Astrocyte of the cerebellum (primary cell): ENCODE results near the gene ABCC3.
"Not testable (repeated sequence)": the region's sequence is repeated elsewhere in the genome, so short reads cannot be mapped to it uniquely, and the experiment has no call there.

Source experiments
- DNase-seq: peaks from one replicate; pipeline ENCODE4 v3.0.0-alpha.2; 2011; ENCODE audit warnings: low read depth
- H3K4me3 ChIP-seq: 2 replicates; pipeline ENCODE4 v1.5.1; 2011; ENCODE audit warnings: mild to moderate bottlenecking, low read depth, low read length, moderate library complexity
- CTCF ChIP-seq: IDR thresholded peaks from 2 replicates; pipeline ENCODE4 v1.5.1; 2012; ENCODE audit warnings: low read length, low read depth, moderate library complexity, mild to moderate bottlenecking; ENCODE audit errors: missing control alignments
- in situ Hi-C: cut with HindIII; loops from 2 replicates; pipeline ENCODE4 v1.10.0; 2017; ENCODE audit warnings: low sequenced_read_pairs

The ABCC3 gene

DNA sequence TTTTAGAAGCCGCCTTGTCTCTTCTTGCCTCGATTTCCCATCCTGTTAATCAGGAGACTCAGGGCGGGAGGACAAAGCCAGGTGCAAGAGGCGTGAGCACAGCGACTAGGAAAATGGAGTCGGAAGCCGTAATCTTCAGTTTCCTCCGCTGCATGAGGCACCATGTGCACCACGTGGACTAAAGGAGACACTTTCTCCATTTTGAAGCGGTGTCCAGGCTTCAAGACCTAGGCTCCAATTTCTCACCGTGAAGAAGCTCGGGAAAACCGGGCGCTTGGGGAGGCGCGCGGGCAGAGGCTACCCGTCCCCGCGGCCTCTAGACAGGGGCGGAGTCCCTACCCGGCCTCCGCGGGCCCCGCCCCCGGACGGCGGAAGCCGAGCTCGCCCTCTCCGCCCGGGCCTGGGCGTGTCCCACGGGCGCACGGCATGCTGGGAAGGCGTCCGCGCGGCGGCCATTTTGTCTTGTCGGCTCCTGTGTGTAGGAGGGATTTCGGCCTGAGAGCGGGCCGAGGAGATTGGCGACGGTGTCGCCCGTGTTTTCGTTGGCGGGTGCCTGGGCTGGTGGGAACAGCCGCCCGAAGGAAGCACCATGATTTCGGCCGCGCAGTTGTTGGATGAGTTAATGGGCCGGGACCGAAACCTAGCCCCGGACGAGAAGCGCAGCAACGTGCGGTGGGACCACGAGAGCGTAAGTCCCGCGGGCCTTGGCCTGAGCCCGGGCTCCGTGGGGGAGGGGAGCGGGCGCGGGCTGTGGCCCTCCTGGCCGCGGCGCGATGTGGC is 84.7 kb downstream of the ABCC3 start, which contains the start of gene LUC7L3:
LUC7L3 (plus strand) TSS at position 460 of the 780 bp plus-strand sequence; CDS start at position 590, 130 bp downstream.
- DNase-seq = peak; percentile 82
- H3K4me3 ChIP-seq = peak within 1 kb of the TSS; percentile 97
- no peak for TF ChIP-seq CTCF
- in situ Hi-C loops = no loop called here

DNA sequence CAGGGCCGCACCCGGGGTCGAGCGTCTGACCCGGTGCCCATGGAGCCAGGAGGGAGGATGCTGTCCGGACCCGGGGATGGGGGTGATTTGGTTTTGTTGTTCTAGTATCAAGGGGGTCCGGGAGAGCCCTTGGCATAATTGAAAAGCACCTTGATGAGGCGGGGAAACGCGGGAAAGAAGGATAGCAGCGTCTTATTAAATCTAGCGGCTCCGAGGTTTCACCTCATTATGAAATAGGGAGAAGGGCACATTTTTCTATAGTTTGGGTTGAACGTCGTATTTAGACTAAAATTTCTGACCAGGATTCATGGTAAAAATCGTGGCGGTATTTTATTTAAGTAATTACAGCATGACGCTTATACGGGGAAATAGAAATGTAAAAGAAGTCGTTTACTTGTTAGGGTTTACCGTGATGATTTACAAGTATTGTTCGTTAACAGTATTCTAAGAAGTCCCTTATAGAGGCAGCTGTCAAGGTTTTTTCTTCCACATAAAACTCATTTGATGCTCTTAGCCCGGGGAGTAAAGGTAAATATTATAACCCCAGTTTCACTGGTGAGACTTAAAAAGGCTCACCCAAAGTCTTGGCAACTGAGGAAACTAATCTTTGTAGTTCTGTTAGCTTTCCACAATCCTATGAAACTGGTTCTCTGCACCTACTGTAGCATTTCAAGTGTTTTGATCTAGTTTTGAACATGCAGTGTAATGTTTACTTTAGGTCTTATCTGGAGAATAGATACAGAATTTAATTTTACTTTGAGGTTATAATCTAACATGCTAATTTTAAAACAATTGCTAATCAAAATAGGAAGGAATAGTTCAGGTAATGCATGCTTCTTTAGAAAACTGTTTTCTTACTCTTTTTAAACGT is 85.5 kb downstream of the ABCC3 start:
- no peak for DNase-seq
- H3K4me3 ChIP-seq = peak overlapping the region; percentile 97
- no peak for TF ChIP-seq CTCF
- in situ Hi-C loops = no loop called here

GRCh38 chr17:50721194-50722010 is 86.7 kb downstream of the ABCC3 start:
- no peak for TF ChIP-seq CTCF
- peak overlapping the region; percentile 97 for H3K4me3 ChIP-seq
- in situ Hi-C loops = no loop called here
- no peak for DNase-seq

- TF ChIP-seq CTCF = no peak
- DNase-seq = no peak
- in situ Hi-C loops = no loop called here
- H3K4me3 ChIP-seq = no peak overlapping the region
These were observed 88.1 kb downstream of the ABCC3 start for GRCh38 chr17:50722746-50723145.

- DNase-seq, in situ Hi-C loops, H3K4me3 ChIP-seq: not testable (repeated sequence)
These were observed 89.9 kb downstream of the ABCC3 start for GRCh38 chr17:50724622-50725021.

DNA sequence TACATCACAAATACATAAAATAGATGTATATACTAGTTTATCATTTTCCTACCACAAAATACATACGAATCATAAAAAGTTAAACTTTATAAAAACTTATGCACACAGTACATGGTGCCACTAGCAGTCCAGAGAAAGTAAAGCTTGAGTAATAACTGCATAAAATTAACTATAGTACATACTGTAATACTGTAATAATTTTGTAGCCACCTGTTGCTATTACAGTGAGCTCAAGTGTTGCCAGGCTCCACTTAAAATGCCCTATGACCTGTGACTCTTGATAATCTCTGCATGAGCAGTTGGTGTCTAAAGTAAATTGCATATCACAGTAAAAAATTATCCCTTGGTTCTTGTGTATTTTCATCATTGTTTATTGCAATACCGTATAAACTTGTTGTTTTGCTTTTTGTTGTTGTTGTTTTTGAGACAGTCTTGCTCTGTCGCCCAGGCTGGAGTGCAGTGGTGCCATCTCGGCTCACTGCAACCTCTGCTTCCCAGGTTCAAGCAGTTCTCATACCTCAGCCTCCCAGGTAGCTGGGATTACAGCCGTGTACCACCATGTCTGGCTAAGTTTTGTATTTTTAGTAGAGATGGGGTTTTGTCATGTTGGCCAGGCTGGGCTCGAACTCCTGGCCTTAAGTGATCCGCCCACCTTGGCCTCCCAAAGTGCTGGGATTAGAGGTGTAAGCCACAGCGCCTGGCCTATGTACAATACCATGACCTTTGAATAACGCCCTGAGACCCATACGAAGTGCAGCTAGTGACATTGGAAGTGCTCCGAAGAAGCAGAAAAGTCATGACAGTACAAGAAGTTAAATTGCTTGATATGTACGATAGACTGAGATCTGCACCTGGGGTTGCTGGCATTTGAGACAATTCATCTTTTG is 91.3 kb downstream of the ABCC3 start:
- DNase-seq = no peak
- no peak overlapping the region for H3K4me3 ChIP-seq
- TF ChIP-seq CTCF = no peak
- in situ Hi-C loops = no loop called here
